HG03139 (cell line): ENCODE measurements around the gene CATSPER1.

ENCODE experiments used
- ATAC-seq: cut with Tn5 transposase; IDR thresholded peaks from one replicate; pipeline ENCODE4 v1.9.1; 2021; ENCODE audit not compliant: unreplicated experiment

Gene CATSPER1

DNA sequence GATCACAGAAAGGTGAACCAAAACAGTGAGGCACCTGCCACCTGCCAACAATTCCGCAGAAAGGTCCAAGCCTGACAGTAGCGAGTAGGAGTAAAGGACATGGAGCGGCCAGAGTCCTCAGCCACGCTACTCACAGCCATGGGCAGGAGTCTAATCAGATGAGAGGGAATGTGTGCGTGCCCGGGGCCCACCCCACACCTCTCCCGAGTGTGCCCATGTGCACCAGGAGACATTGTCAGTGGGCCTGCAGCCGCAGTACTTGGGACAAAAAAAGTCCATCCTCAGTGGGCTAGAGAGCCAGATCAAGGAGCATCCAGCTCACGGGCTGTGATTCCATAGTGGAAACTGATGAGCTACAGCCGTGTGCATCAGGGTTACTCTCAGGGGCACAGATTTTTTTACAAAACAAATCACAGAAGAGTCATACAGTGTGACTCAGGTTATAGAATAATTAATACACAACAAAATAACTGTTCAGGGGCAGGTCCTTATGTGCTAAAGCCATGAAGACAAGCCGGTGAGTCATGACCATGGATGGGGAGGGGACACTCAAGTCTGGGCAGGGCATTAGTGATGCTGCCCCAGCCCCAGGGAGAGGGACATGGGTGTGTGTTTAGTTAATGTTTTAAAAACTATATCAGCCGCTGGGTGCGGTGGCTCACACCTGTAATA, 52.7 kb downstream of the CATSPER1 start:
- ATAC-seq: no peak

DNA sequence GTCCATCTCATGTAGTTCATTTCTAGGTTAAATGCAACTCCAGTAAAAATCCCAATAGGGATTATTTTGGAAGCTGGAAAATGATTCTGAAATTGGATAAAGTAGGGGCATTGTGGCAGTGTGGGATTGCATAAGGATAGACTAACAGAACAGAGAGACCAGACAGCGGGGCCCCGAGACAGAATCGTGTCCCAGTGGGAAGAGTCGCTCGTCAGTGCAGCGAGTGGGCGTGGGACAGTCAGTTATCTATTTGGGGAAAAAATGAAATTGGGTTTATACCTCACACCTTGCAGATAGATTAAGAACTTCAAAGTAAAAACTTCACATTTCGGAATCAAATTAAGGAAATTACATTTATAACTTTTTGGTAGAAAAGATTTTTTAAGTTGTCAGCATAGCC, 54.2 kb downstream of the CATSPER1 start:
- ATAC-seq: no peak

DNA sequence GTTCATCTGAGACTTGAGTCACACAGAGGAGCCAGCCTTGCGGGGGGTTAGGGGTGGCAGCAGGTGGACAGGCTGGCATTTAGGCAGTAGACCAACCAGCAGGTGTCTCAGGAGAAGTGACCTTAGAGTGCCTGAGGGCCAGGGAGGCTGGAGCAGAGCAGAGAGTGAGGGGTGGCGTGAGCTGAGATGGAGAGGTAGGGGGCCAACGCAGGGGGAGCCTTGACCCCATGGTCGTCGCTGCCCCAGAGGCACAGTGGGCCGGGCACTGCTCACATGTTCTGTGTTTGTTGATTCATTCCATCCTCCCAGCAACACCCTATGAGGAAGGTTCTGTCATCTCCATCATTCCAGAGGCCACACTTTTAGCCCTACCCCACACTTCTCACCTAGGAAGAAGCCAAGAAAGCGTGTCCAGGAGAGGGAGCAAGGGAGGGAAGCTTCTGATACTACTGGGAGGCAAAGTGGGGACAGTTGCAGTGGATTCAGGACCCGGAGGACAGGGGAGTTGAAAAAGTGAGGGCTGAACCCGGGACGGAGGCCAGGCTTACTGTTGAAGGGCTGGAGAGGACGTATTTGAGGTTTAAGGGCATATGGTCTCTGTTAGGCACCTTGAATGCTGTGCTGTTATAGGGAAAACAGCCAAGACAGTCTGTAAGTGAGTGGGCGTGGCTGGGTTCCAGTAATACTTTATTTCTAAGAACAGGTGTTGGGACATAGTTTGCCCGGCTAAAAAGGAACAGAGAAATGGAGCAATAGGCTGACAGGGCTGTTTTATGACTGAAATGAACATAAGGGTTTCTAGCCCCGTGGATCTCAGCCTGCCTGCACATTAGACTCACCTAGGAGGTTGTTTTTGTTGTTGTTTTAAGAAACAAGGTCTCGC, 57.4 kb downstream of the CATSPER1 start:
- no peak for ATAC-seq

DNA sequence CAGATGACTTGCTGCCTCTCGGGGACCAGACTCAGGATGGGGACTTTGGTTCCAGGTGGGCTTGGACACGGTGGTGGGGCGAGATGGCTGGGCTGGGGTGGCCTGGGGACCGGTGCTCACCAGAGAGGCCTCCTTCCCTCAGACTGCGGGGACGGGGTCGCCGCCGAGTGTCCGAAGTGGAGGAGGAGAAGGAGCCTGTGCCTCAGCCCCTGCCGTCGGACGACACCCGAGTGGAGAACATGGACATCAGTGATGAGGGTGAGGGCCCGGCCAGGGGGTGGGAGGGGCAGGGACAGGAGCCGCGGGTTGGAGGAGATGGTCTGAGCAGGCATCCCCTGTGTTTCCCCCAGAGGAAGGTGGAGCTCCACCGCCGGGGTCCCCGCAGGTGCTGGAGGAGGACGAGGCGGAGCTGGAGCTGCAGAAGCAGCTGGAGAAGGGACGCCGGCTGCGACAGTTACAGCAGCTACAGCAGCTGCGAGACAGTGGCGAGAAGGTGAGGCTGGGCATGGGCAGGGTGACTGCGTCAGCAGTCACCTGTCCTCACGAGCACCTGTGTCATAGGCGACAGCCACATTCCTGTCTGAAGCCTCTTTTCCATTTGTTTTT, 58.8 kb downstream of the CATSPER1 start:
- no peak for ATAC-seq
